WERI-Rb-1 (cell line): ENCODE data around the gene GPR153.

Experiments used
- DNase-seq: peaks from one replicate; pipeline ENCODE4 v3.0.0-alpha.2; 2020
- H3K27ac ChIP-seq: fragments of 250-450 bp; sonication (Bioruptor Pico); 2 replicates; pipeline ENCODE4 v1.5.1; 2020; ENCODE audit warnings: mild to moderate bottlenecking, moderate library complexity
- H3K27me3 ChIP-seq: fragments of 250-450 bp; sonication (Bioruptor Pico); 2 replicates; pipeline ENCODE4 v1.5.1; 2021; ENCODE audit warnings: mild to moderate bottlenecking, low read depth, moderate library complexity; ENCODE audit not compliant: insufficient read depth, severe bottlenecking
- H3K36me3 ChIP-seq: fragments of 250-450 bp; sonication (Bioruptor Pico); 2 replicates; pipeline ENCODE4 v1.5.1; 2020; ENCODE audit warnings: mild to moderate bottlenecking, moderate library complexity
- H3K4me3 ChIP-seq: 2 replicates; pipeline ENCODE4 v1.5.1; 2011; ENCODE audit warnings: low read depth, mild to moderate bottlenecking, control low read depth, low read length
- H3K9me3 ChIP-seq: fragments of 250-450 bp; sonication (Bioruptor Pico); 2 replicates; pipeline ENCODE4 v1.5.1; 2021; ENCODE audit warnings: mild to moderate bottlenecking, moderate library complexity; ENCODE audit not compliant: severe bottlenecking
- CTCF ChIP-seq: IDR thresholded peaks from 2 replicates; pipeline ENCODE4 v1.5.1; 2011; ENCODE audit warnings: low read depth, mild to moderate bottlenecking, control low read depth, inconsistent platforms, low read length

Gene GPR153

DNA sequence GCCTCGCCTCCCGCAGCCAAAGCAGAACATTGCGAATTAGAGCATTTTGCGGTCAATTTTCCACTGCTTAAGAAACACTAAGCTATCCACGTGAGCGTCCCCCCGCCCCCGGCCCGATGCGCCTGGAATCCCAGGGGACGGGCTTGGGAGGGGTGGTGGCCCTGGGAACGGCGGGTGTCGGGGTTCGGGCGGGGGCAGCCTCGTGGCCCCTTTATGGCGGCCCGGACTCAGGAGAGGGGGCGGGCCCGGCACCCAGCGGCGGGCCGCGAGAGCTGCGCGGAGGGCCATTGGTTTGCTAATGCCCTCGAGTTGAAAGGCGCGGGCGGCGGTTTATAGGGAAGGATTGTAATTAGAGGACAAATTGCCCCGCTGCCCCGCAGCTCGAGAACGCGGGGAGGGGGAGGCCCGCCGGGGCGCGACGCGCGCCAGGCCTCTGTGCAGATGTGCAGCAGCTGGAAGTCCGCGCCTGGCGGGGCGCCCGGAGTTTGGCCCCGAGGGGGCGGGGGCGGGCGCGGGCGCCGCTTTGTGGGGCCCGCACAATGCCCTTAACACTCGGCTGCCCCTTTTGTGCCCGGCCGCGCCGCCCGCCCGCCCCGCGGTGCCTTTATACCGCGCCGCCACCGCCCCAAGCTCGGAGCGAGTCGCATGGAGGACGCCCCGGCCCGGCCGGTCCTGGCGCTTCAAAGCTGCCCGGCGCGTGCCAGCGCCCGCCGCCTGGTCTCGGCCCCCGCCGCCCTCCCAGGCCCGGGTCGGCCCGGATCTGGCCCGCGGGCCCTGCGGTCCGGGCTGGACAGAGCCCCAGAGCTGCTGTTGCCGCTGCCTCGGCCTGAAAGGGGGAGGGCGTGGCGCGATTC is 18.8 kb downstream of the GPR153 start:
- DNase-seq = no peak
- H3K27me3 ChIP-seq = no peaks in the 10 kb centered on the region
- TF ChIP-seq CTCF = no peak
- no peak overlapping the region for H3K27ac ChIP-seq
- H3K36me3 ChIP-seq = no peaks in the 10 kb centered on the region
- H3K9me3 ChIP-seq = no peaks in the 10 kb centered on the region
- H3K4me3 ChIP-seq = no peak overlapping the region

DNA sequence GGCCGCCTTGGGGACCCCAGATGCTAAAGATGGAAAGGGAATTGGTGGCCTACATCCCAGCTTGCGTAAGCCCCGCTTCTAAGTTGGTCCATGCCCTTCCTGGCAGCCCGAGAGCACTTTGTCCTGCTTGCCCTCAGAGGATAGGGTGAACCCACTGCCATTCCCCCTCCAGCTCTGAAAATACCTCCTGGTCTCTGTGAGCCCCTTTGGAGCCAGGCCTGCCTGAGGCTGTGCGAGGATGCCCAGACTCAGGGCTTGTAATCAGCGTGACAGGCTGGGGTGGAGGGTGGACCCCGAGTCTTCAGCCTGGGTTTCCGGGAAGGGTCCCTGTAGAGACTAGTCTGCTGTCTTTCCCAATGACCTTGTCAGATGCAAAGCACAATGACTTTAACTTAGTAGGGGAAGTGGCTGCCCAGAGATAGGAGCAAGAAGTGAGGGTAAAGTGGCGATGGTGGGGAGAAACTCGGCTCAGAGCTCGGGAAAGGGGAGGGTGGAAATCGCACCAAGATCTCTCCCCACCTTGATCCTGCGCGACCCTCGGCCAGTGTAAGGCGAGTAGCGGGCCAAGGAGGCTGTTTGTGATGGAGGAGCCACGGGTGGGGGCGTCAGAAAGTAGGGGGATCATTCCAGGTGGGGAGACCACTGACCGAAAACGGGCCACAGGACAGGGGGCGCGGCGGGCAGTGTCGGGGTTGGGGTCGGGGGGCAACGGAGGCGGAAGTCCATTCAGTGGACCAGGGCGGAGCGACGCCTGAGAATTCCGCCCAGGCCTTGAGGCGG is 19.6 kb downstream of the GPR153 start:
- Histone ChIP-seq H3K9me3 (peaks cover under 1% of the 10 kb centered on the region), H3K27ac (no peak overlapping the region), H3K36me3 (no peaks in the 10 kb centered on the region), H3K27me3 (no peaks in the 10 kb centered on the region), H3K4me3 (no peak overlapping the region)
- no peak for DNase-seq
- TF ChIP-seq CTCF = no peak

- no peaks in the 10 kb centered on the region for H3K36me3 ChIP-seq
- H3K27me3 ChIP-seq = no peaks in the 10 kb centered on the region
- peaks cover 4% of the 10 kb centered on the region for H3K9me3 ChIP-seq
- TF ChIP-seq CTCF = no peak
- no peak overlapping the region for H3K4me3 ChIP-seq
- no peak overlapping the region for H3K27ac ChIP-seq
- no peak for DNase-seq
Observed at GRCh38 chr1:6239950-6240768, 20.7 kb downstream of the GPR153 start.

DNA sequence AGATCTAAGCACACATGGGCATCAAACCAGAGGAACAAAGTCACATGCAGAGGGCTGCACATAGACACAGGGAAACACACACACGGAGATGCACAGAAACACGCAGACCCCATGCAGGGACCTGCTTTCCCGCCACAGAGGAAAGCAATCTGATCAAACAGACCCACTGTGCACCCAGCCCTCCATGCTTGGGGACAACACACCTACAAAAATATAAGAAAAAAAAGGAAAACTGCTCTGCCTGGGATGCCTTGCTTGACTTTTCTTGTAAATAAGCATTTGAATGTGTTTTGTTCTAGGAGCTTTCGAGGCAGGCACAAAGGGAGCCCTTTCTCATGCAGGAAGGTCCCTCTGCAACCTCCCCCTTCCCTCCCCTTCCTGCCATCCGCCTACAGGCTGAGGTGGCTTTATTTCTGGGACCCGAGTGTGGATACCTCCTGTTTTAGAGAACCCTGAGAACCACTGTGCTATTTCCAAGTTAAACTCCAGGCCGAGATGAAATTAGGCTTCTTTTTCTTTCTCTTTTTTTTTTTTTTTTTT is 21.6 kb downstream of the GPR153 start:
- Histone ChIP-seq H3K27ac (no peak overlapping the region), H3K4me3 (no peak overlapping the region), H3K36me3 (peaks cover 4% of the 10 kb centered on the region), H3K9me3 (peaks cover 4% of the 10 kb centered on the region), H3K27me3 (no peaks in the 10 kb centered on the region)
- TF ChIP-seq CTCF = no peak
- DNase-seq = no peak

GRCh38 chr1:6237093-6237492 is 23.8 kb downstream of the GPR153 start:
- Histone ChIP-seq H3K27ac (no peak overlapping the region), H3K9me3 (peaks cover 4% of the 10 kb centered on the region), H3K36me3 (peaks cover 26% of the 10 kb centered on the region), H3K27me3 (no peaks in the 10 kb centered on the region), H3K4me3 (no peak overlapping the region)
- no peak for DNase-seq
- no peak for TF ChIP-seq CTCF
